PC-3 (cell line): ENCODE measurements around the gene ELK3. TPM values are rescaled to one million over a fixed set of nuclear protein-coding genes. Genes with fewer than 3 reads are reported as not detected.

ENCODE experiments used
- ATAC-seq: fragments of 200-7000 bp; cut with Tn5 transposase; 2 replicates; pipeline ENCODE4 v1.9.1; 2020; ENCODE audit warnings: mild to moderate bottlenecking, moderate library complexity
- BruUV-seq: library from RNA; stranded (reverse); fragments of 400-500 nt; replicated peaks from 2 replicates; lab custom pipeline; 2021; lab: Mats Ljungman, UMichigan
- CTCF ChIA-PET: fragments of 300-600 bp; sonication (Branson Sonifier 250); formaldehyde crosslinking; loops from one replicate; lab custom pipeline; 2022; ENCODE audit warnings: antibody characterized with exemption; lab: Charles Lee
- POLR2A ChIA-PET: fragments of 300-600 bp; sonication (Branson Sonifier 250); formaldehyde crosslinking; loops from one replicate; lab custom pipeline; 2022; ENCODE audit warnings: antibody characterized with exemption; ENCODE audit not compliant: unreplicated experiment; lab: Charles Lee
- DNase-seq: peaks from one replicate; pipeline ENCODE4 v3.0.0-alpha.2; 2015
- H2AFZ ChIP-seq: fragments of 300-600 bp; sonication (generic); 2 replicates; pipeline ENCODE4 v1.6.0; 2016; ENCODE audit warnings: antibody characterized with exemption, low read length
- H3F3A ChIP-seq: fragments of 300-600 bp; sonication (generic); one replicate; pipeline ENCODE4 v1.6.0; 2017; ENCODE audit warnings: antibody characterized with exemption, low read length, control low read depth, mild to moderate bottlenecking; ENCODE audit not compliant: unreplicated experiment
- H3K27ac ChIP-seq: fragments of 300-600 bp; sonication (generic); 2 replicates; pipeline ENCODE4 v1.5.1; 2016; ENCODE audit warnings: mild to moderate bottlenecking, low read length
- H3K27me3 ChIP-seq: fragments of 300-600 bp; sonication (generic); 2 replicates; pipeline ENCODE4 v1.6.1; 2016; ENCODE audit warnings: low read length, mixed read lengths
- H3K36me3 ChIP-seq: fragments of 300-600 bp; sonication (generic); 2 replicates; pipeline ENCODE4 v1.6.1; 2016; ENCODE audit warnings: low read depth, mixed run types, low read length, mixed read lengths
- H3K4me1 ChIP-seq: fragments of 300-600 bp; sonication (generic); 2 replicates; pipeline ENCODE4 v1.5.1; 2016; ENCODE audit warnings: low read length; ENCODE audit not compliant: insufficient read depth
- H3K4me2 ChIP-seq: fragments of 300-600 bp; sonication (generic); 2 replicates; pipeline ENCODE4 v1.6.0; 2016; ENCODE audit warnings: low read length
- H3K4me3 ChIP-seq: fragments of 300-600 bp; sonication (generic); 2 replicates; pipeline ENCODE4 v1.5.1; 2016; ENCODE audit warnings: mild to moderate bottlenecking, low read length, mixed read lengths
- H3K79me2 ChIP-seq: fragments of 300-600 bp; sonication (generic); 2 replicates; pipeline ENCODE4 v1.6.1; 2017; ENCODE audit warnings: low read length, mixed read lengths
- H3K9ac ChIP-seq: fragments of 300-600 bp; sonication (generic); 2 replicates; pipeline ENCODE4 v1.6.0; 2016; ENCODE audit warnings: mild to moderate bottlenecking, low read length
- H3K9me2 ChIP-seq: fragments of 300-600 bp; sonication (generic); replicated peaks from 2 replicates; pipeline ENCODE4 v1.6.1; 2016; ENCODE audit warnings: mixed run types, low read length, mixed read lengths
- H3K9me3 ChIP-seq: fragments of 300-600 bp; sonication (generic); 2 replicates; pipeline ENCODE4 v1.6.1; 2016; ENCODE audit warnings: low read length, mixed read lengths
- H4K20me1 ChIP-seq: fragments of 300-600 bp; sonication (generic); 2 replicates; pipeline ENCODE4 v1.6.1; 2016; ENCODE audit warnings: low read length, mixed read lengths
- CTCF ChIP-seq: fragments of 300-600 bp; sonication (generic); conservative IDR thresholded peaks from 2 replicates; pipeline ENCODE4 v1.5.1; 2017; ENCODE audit warnings: antibody characterized with exemption, low read depth, mild to moderate bottlenecking, low read length
- EZH2 ChIP-seq: fragments of 300-600 bp; sonication (generic); IDR thresholded peaks from one replicate; pipeline ENCODE4 v1.6.1; 2017; ENCODE audit warnings: antibody characterized with exemption, mild to moderate bottlenecking, low read length; ENCODE audit not compliant: unreplicated experiment
- EZH2phosphoT487 ChIP-seq: fragments of 300-600 bp; sonication (generic); IDR thresholded peaks from 2 replicates; pipeline ENCODE4 v1.6.1; 2018; ENCODE audit warnings: mild to moderate bottlenecking, antibody characterized with exemption, low read length, borderline replicate concordance
- intact Hi-C: fragments of 100-400 bp; cut with micrococcal nuclease; formaldehyde crosslinking; loops from 2 replicates; pipeline ENCODE4 v1.9.0; 2023
- total RNA-seq: library from RNA; depleted of rRNA; stranded (reverse); fragments of >200 nt; gene quantifications from 2 replicates; pipeline ENCODE4 v1.2.3, GENCODE V29; 2014

Gene ELK3
- total RNA-seq, 1 experiment from 2014 or later = 16.2 TPM

GRCh38 chr12:96190413-96191108 is 3.6 kb upstream of the ELK3 start:
- H3K27ac ChIP-seq = no peak overlapping the region
- H3K4me2 ChIP-seq = no peak overlapping the region

GRCh38 chr12:96192926-96193573 is 1.1 kb upstream of the ELK3 start:
- H3K9me3 ChIP-seq = no peaks in the 10 kb centered on the region
- H3K27me3 ChIP-seq = no peaks in the 10 kb centered on the region
- no peak for ATAC-seq
- H3K27ac ChIP-seq = no peak overlapping the region
- H3K4me2 ChIP-seq = no peak overlapping the region
- no peaks in the 10 kb centered on the region for H4K20me1 ChIP-seq
- no peaks in the 10 kb centered on the region for H3K9me2 ChIP-seq
- intact Hi-C loops = no loop called here
- no peaks in the 10 kb centered on the region for H3K36me3 ChIP-seq
- no peak for TF ChIP-seq CTCF
- no peak for TF ChIP-seq EZH2
- no peak for TF ChIP-seq EZH2phosphoT487
- peaks cover 18% of the 10 kb centered on the region for H3K4me1 ChIP-seq
- no peak overlapping the region for H2AFZ ChIP-seq
- H3K4me3 ChIP-seq = no peak overlapping the region
- peaks cover 11% of the 10 kb centered on the region for H3F3A ChIP-seq
- BruUV-seq = no TSS peak
- DNase-seq = no peak
- no peak overlapping the region for H3K9ac ChIP-seq
- POLR2A ChIA-PET = no interaction called here
- CTCF ChIA-PET = no interaction called here
- H3K79me2 ChIP-seq = peaks cover 26% of the 10 kb centered on the region

More at GRCh38 chr12:96190413-96191108, 3.6 kb upstream of the ELK3 start:
- H3K9ac ChIP-seq = no peak overlapping the region
- intact Hi-C loops = no loop called here
- TF ChIP-seq CTCF (no peak), EZH2phosphoT487 (no peak), EZH2 (no peak)
- ChIA-PET POLR2A (no interaction called here), CTCF (interaction anchor here (0.6 kb wide), 1 partner anchor 133 kb away, joined by 8 read pairs; no protein-coding TSS in a partner anchor)
- H3F3A ChIP-seq = no peaks in the 10 kb centered on the region
- H3K9me3 ChIP-seq = no peaks in the 10 kb centered on the region
- no peaks in the 10 kb centered on the region for H3K36me3 ChIP-seq
- H3K27me3 ChIP-seq = no peaks in the 10 kb centered on the region
- DNase-seq (peak; percentile 22), ATAC-seq (no peak)
- no peak overlapping the region for H2AFZ ChIP-seq
- no TSS peak for BruUV-seq
- no peak overlapping the region for H3K4me3 ChIP-seq
- H3K4me1 ChIP-seq = no peaks in the 10 kb centered on the region
- no peaks in the 10 kb centered on the region for H4K20me1 ChIP-seq
- H3K79me2 ChIP-seq = peaks cover 8% of the 10 kb centered on the region
- no peaks in the 10 kb centered on the region for H3K9me2 ChIP-seq

GRCh38 chr12:96194576-96194889 is 358 bp downstream of the ELK3 start:
- peaks cover 34% of the 10 kb centered on the region for H3K79me2 ChIP-seq
- H2AFZ ChIP-seq = peak overlapping the region; percentile 81
- no peaks in the 10 kb centered on the region for H3K27me3 ChIP-seq
- TF ChIP-seq EZH2 (no peak), EZH2phosphoT487 (no peak), CTCF (no peak)
- peak overlapping the region; percentile 79 for H3K9ac ChIP-seq
- DNase-seq = no peak
- H3K9me3 ChIP-seq = no peaks in the 10 kb centered on the region
- peak overlapping the region; percentile 91 for H3K4me3 ChIP-seq
- no peaks in the 10 kb centered on the region for H3K36me3 ChIP-seq
- ATAC-seq = no peak
- CTCF ChIA-PET = no interaction called here
- peak overlapping the region; percentile 83 for H3K4me2 ChIP-seq
- BruUV-seq = no TSS peak
- peaks cover 22% of the 10 kb centered on the region for H3F3A ChIP-seq
- H3K9me2 ChIP-seq = no peaks in the 10 kb centered on the region
- intact Hi-C loops = no loop called here
- H3K4me1 ChIP-seq = peaks cover 31% of the 10 kb centered on the region
- POLR2A ChIA-PET = no interaction called here
- H3K27ac ChIP-seq = peak overlapping the region; percentile 43
- no peaks in the 10 kb centered on the region for H4K20me1 ChIP-seq
